GM10266 (cell line): ENCODE results near the gene CAT.

Experiments
- DNase-seq: peaks from one replicate; pipeline ENCODE4 v3.0.0; 2012; ENCODE audit errors: extremely low spot score
- CTCF ChIP-seq: IDR thresholded peaks from 2 replicates; pipeline ENCODE4 v1.5.1; 2012; ENCODE audit warnings: mild to moderate bottlenecking, low read depth; ENCODE audit not compliant: control insufficient read depth, insufficient read depth; ENCODE audit errors: missing control alignments

The CAT gene

DNA sequence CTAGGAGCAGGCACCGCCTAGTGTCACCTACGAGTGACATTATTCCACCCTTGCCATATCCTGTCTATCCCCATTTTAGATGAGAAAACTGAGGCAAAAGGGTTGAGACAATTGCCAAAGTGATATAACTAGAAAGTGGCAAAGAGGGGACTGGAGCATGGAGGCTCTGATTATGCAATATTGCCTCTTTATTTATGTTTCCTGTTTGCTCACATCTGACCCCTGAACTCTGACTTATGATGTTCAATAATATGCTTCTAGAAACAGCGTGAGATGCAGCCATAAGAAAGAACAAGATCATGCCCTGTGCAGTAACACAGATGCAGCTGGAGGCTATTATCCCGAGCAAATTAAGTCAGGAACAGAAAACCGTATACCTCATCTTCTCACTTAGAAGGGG, 67.1 kb downstream of the CAT start:
- TF ChIP-seq CTCF: no peak
- no peak for DNase-seq

- no peak for DNase-seq
- TF ChIP-seq CTCF: no peak
These were observed 68.4 kb downstream of the CAT start for GRCh38 chr11:34507156-34507555.

DNA sequence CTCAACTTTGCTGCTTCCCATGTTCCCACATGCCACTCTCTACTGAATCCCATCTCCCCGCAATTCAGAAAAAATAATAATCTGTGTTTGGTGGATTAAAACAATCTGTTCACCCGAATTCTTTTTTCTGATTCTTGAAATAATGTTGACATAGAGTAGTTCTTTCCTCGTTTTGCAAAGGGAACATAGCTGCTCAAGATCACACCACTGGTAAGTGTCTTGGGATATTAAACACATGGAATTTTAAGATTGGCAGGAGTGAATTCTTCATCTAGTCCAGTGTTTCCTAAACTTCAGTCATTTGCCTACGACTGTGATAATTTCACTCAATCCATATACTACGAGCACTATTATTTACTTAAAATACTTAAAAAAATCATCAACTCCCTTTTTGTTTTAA, 68.9 kb downstream of the CAT start:
- DNase-seq: no peak
- no peak for TF ChIP-seq CTCF

DNA sequence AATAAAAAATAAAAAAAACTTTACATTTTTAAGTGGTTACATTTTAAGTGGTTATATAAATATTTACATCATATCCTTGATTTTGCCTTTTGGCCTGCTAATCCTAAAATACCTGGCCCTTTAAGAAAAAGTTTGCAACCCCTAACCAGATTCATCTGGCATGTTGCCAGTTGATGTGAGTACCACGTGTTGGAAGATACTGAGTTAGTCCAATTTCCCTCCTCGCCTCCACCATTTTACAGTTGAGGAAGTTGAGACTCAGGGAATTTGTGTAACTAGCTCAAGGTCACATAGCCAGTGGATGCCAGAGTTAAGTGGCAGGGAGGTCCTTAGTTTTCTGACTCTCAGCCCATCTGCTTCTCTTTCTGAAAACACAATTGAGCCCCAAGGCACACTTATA, 69.8 kb downstream of the CAT start:
- DNase-seq: no peak
- no peak for TF ChIP-seq CTCF

GRCh38 chr11:34509336-34509876, 70.7 kb downstream of the CAT start:
- no peak for TF ChIP-seq CTCF
- no peak for DNase-seq

DNA sequence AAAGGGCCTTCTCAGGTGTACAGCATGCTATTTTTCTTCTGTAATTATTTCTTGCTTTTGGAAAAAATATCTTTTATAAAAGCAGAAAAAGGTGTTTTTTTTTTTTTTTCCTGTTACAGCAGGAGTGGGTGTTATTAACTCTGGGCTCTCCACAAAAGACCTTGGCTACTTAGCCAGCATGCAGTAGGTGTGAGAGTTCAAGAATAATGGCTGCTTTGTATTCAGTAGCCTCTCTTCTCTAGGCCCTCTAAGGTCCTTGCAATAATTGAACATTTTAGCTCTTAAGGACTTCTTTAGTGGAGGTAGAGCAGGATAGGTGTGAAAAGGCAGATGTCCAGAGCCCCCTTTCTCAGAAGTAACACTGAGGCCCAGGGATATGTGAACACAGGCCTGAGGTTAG, 71.5 kb downstream of the CAT start:
- DNase-seq: no peak

DNA sequence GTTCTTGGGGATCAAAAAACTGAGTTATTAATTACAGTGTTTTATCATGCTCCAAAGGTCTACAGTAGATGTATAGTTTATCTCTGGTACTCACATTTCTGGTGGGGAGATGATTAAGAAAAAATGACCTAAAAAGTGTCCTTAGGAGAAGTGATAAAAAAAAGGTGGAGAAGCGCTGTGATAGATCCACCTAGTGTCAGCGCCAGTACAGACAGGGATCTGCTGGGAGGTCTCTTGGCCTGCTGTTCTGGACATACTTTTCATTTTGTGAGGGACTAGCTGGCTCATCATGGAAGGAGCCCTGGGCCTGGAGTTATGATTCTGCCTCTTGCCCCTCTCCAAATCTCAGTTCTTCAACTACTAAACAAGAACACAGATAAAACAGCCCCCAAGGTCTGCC, 71.9 kb downstream of the CAT start:
- DNase-seq: no peak
- TF ChIP-seq CTCF: no peak

More for the DNA sequence above, 71.5 kb downstream of the CAT start:
- no peak for TF ChIP-seq CTCF
